ENCODE data around the gene ALG11.
"Not testable (repeated sequence)": the region's sequence is repeated elsewhere in the genome, so short reads cannot be mapped to it uniquely, and the experiment has no call there.

The ALG11 gene

GRCh38 chr13:52011632-52012511, at the start of gene ALG11:
Gene ALG11 (plus strand): TSS chr13:52012398. CDS start chr13:52012419, 21 bp downstream.
- peak; percentile 100 for DNase-seq

GRCh38 chr13:51966186-51966585, 46.0 kb upstream of the ALG11 start:
- DNase-seq = no peak

DNA sequence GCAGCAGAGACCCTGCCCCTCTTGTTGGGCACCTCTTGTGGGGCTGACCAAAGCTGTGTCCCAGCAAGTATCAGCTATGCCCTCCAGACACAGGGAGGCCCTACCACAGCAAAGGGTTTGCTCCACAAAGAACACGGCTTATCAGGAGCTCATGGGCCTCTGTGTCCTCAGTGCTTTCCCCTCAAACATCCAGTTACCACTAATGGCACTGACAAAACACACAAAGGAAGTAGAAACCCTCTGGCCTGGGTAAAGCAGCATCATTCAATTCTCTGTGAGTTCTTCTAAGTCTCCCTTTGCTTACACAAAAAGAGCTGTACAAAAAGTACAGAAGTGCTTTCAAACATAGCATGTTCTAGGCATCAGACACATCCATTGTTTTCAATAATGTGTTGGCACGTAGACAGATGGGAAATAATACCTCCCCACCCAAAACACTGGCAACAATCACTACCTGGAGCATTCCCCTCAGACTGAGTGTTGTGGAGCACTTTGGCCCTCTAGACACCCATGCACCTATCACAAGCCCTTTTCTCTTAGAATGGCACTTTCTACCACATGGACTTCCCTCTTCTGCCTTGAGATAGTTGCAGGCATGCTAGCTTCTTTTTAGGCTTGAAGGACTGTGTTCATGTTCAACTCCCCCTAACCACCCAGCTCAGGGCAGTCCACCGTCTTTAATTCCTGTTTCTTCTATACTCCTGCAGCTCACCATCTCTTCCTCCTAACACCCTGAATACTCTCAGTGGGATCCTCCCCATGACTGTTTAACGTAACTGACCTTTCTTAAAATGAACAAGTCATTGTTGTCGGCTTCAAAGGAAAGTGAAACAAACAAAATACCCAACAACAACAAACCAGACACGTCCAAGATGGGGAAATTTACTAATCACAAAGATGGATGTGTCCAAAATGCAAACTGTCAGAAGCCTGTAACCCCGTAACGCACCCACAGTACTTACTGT, 44.4 kb upstream of the ALG11 start:
- DNase-seq = no peak

DNA sequence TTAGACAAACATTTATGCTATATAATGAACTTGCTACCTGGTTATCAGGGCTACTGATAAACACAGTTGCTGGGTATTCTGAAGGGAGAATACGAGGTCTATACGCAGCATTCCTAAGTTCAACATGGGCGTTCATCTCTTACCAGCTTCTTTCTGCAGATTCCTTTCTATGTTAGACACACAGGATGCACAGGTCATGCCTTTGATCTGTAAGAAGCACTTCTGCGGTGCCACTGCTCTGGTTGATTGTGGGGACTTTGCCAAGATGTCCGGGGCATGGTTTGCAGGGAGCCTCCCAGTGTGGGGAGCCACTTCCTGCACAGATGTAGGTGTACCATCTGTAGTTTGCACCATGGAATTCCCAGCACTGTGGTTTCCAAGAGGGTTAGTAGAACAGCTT, 41.8 kb upstream of the ALG11 start:
- no peak for DNase-seq

DNA sequence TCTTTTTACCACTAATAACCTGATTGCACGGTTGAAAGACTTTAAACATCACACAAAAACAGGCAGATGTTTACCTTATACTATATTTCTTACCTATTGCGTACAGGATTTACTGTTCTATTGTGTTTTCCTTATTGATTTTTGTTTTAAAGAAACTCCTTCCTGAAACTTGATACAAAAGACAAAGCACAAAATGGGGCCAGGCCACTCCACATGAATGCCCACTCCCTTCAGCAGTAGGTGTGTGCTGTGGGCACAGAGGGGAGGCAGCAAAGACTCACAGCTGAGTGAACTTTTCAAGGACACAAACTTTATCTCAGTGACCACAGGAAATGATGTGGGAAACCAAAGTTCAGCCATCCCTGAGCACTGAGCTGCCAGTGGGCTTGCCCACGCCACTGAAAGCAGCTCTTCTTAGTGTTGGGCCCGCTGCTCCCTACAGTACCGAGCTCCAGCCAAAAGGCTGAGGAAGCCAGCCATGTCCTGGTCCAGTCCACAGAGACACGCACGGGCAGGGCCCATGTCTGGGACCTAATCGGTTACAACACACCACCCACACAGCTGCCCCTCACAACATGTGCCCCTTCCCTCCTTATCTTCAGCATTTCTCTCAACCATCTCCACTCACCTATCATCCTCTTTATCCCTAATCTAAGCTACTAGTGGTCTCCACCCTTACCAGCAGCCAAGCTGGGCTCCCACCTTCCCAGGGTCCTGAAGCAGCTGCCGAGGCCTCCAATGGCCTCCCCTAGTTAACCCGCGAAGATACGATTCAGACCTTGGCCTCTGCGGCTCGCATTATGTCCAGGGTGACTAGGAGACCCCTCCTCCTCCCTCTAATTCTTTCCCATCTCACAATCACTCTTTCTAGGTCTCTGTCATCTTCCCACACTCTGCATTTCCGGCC, 40.4 kb upstream of the ALG11 start:
- DNase-seq = no peak

GRCh38 chr13:51974482-51974881, 37.7 kb upstream of the ALG11 start:
- DNase-seq = no peak

DNA sequence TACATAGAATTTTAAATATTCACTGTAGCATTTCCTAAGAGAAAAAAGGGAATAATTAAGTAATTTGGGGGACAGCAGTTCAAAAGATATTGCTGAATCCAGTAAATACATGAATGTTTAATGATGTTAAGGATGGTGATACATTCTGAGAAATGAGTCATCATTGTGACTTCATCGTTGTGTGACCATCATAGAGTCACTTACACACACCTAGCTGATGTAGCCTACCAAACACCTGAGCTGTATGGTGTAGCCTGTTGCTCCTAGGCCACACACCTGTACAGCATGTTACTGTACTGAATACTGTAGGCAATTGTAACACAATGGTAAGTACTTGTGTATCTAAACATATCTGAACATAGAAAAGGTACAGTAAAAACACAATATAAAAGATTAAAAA, 35.8 kb upstream of the ALG11 start:
- DNase-seq = no peak

GRCh38 chr13:51976890-51977289, 35.3 kb upstream of the ALG11 start:
- DNase-seq = no peak

DNA sequence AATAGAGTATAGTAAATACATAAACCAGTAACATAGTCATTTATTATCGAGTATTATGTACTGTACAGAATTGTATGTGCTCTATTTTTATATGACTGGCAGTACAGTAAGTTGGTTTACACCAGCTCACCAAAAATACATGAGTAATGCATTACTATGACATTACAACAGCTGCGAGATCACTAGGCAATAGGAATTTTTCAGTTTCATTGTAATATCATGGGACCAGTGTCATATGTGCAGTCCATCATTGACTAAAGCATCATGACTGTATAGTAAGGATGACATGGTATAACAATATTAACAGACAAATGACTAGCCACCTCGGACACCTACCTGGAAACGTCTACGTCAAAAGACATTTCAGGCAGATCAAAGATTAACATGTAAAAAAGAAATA, 34.6 kb upstream of the ALG11 start:
- no peak for DNase-seq

DNA sequence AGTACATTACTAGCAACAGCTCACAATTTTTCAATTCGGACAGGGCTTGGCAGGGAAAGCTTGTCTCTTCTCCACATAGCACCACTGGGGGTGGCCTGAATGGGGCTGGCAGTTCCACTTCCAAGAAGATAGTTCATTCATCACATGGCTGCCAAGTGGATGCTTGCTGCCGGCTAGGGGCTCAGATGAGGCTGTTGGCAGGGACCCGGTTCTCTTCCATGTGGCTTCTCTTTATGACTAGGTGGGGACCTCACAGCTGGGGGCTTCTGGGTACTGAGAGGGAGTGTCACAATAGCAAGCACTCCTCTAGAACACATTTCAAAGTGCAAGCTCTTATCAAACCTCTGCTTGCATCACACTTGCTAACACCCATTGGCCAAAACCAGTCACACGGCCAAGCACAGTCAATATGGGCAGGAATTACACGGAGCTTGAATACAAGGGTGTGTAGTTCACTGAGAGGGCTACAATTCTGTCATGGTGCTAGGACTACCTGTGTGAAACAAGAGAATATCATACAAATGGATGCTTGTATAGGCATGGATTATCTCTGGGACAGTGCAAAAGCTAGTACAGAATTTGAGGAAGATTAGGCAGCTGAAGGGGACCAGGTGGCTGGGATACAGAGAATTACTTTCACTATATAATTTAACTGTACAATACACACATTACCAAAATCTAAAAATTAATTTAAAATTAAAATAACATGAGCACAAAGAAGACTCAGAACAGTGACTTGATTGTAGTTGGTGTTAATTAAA, 33.2 kb upstream of the ALG11 start:
- DNase-seq = no peak

GRCh38 chr13:51980908-51981307, 31.3 kb upstream of the ALG11 start:
- no peak for DNase-seq

DNA sequence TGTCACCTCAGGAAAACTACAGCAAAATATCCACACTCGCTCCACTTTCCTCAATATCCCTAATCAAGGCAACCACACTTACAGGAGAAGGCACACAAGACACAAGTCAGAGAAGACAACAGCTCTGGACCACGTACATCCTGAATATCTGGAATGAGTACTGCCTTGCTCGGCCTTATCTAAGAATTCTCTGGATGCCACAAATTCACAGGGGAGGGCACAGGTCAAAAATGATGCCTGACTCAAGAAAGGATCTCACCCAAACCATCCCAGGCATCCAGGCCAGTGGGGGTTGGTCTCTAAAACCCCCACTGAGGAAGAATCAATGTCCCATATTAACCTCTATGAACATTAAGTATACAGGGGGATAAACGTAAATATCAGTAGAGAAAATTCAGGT, 30.8 kb upstream of the ALG11 start:
- DNase-seq = no peak

- DNase-seq = not testable (repeated sequence)
Observed at GRCh38 chr13:51983292-51983691, 28.9 kb upstream of the ALG11 start.

GRCh38 chr13:51984904-51985303, 27.3 kb upstream of the ALG11 start:
- not testable (repeated sequence) for DNase-seq

DNA sequence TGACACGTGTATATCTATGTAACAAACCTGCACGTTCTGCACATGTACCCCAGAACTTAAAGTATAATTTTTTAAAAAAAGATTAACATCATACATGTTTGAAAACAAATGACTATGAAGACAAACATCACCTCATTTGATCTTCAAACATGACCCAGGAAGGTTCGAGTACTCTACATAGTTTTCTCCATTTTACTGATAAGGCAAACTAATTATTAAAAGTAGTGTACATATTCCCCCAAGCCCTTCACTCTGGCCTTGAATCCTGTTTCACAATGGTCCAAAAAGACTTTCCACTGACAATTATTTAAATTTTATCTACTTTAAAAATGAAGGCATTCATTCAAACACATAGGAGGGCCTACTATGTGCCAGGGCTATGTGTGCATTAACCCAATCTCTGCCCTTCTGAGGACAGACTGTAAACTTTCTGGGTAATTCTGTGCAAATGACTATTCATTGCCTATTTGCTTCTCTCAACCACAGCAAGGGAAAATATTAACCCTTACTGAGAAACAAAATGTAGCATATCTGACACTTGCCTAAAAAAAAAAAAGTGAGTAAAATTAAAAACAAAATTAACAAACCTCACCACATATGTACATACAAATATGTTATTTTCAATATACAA, 23.1 kb upstream of the ALG11 start:
- DNase-seq = no peak

- DNase-seq = no peak
Observed at GRCh38 chr13:51993713-51994112, 18.5 kb upstream of the ALG11 start.

- peak; percentile 47 for DNase-seq
Observed at GRCh38 chr13:51995677-51996551, 16.3 kb upstream of the ALG11 start.

- DNase-seq = no peak
Observed at GRCh38 chr13:51996641-51997040, 15.6 kb upstream of the ALG11 start.

DNA sequence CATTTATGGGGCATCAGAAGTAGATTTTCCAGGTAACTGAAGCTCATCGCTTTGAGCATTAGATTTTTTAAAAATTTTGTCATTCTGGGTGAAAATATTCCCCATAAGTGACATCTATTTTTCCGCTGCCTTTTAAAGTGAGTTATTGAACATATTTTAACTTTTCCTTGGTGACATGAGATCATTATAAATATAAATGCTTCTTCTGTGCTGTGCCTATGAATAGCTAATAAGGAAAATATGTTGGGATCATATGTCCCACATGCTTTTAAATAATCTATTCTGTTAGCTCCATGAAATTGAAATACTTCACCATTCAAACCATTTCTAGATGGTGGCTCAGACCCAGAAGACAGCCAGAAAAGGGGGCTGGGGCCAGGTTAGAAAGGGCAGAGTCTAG, 15.0 kb upstream of the ALG11 start:
- DNase-seq = no peak

DNA sequence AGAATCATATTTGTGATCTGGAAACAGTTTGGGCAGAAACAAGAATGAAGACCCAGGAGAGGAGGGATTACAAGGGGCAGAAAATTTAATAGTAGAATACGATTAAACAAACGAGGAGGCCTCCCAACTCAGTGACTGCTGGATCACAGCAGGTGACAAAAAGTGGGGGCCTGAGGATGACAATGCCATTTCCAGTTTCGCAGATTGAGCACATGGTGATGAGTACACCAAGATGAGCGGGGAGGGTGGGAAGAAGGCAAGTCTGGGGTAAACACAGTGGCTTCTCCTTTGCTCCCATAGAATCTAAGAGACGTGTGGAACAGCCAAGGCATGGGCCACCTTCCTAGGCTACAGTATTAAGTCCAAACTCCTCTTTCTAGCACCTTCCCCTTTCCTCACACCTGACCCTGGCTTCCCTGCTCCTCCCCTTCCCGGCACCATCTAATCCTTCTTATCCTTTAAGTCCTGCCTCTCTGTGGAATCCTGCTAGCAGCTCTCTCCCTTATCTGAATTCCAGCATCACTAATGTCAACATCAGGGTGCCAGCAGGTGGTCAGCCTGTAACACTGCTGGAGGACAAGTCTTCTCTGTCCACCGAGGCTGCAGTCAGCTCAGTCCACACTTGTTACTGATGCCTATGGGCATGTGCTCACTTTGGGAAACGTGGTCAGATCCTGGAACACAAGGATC, 14.4 kb upstream of the ALG11 start:
- DNase-seq = no peak
